H1 (cell line): ENCODE results near the gene NR5A2. TPM values are rescaled to one million over a fixed set of nuclear protein-coding genes. Genes with fewer than 3 reads are reported as not detected.

Source experiments
- BRCA1 ChIP-seq: IDR thresholded peaks from 2 replicates; pipeline ENCODE4 v1.6.1; 2012; ENCODE audit warnings: low read depth, low read length, improper control_type of control experiment
- EZH2 ChIP-seq: fragments of 200-600 bp; sonication (generic); IDR thresholded peaks from 2 replicates; pipeline ENCODE4 v1.7.1; 2012; ENCODE audit warnings: low read depth, mild to moderate bottlenecking, moderate library complexity, low read length, inconsistent platforms; ENCODE audit not compliant: severe bottlenecking
- HDAC2 ChIP-seq, 2 experiments: fragments of 300-600 bp in 1 of 2; sonication (generic) in 1 of 2; IDR thresholded peaks; 2 replicates each; pipeline ENCODE4 v1.6.1; 2011 to 2012; ENCODE audit warnings: low read depth in 2 of 2, low read length in 2 of 2, mild to moderate bottlenecking in 2 of 2, moderate library complexity in 2 of 2, borderline replicate concordance in 1 of 2, inconsistent platforms in 1 of 2
- HDAC6 ChIP-seq: IDR thresholded peaks from one replicate; pipeline ENCODE4 v1.7.1; 2012; ENCODE audit warnings: low read depth, mild to moderate bottlenecking, inconsistent platforms, low read length, moderate library complexity
- NRF1 ChIP-seq: IDR thresholded peaks from 2 replicates; pipeline ENCODE4 v1.6.1; 2011; ENCODE audit warnings: mild to moderate bottlenecking, low read depth, low read length, improper control_type of control experiment
- SIX5 ChIP-seq: IDR thresholded peaks from 2 replicates; pipeline ENCODE4 v1.6.1; 2011; ENCODE audit warnings: mild to moderate bottlenecking, low read depth, low read length
- polyA plus RNA-seq, 7 experiments: library from polyadenylated mRNA; depleted of rRNA in 3 of 7; stranded (reverse) in 5 of 7; unstranded in 2 of 7; fragments of >200 nt in 5 of 7; fragments of 200-250 nt in 2 of 7; gene quantifications; 1 replicate in 5 of 7; 2 replicates in 1 of 7; 4 replicates in 1 of 7; pipeline versions ENCODE4 v1.2.1 to v1.2.3, GENCODE V29; 2011 to 2013; ENCODE audit warnings: missing spikeins in 2 of 7, mixed read lengths in 2 of 7
- total RNA-seq: library from RNA; stranded (reverse); fragmentation: NEBNext Ultra II Directional; extraction: Animal tissue kit (Norgen Biotek cat#: 25700); gene quantifications from 2 replicates; pipeline ENCODE4 v1.2.1, GENCODE V29; 2021
- TF ChIP-seq, protein P1 (sequence below): IDR thresholded peaks from 2 replicates; pipeline ENCODE4 v1.6.1; 2012; ENCODE audit warnings: inconsistent platforms

NR5A2 gene
- total and polyA plus RNA-seq, 2 of the 8 experiments (the other 6 are each of a cell fraction or from before 2014, with no cell fraction given): 1.7 to 11.6 TPM

- TF ChIP-seq EZH2: no peak
- TF ChIP-seq SIX5: no peak
- no peak for TF ChIP-seq HDAC6
- TF ChIP-seq NRF1: no peak
- no peak for TF ChIP-seq HDAC2 (IDR thresholded peaks at IDR 0.05; ENCODE audit: borderline replicate concordance in 1 of 2, low read depth in 2 of 2, low read length in 2 of 2)
- TF ChIP-seq, protein P1, sequence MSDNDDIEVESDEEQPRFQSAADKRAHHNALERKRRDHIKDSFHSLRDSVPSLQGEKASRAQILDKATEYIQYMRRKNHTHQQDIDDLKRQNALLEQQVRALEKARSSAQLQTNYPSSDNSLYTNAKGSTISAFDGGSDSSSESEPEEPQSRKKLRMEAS: no peak
- no peak for TF ChIP-seq BRCA1
These were observed 178.8 kb downstream of the NR5A2 start (continued) for GRCh38 chr1:200206340-200206739.
